Rectal smooth muscle tissue (tissue), 1 donor: Measurements from ENCODE around the gene GOLGA6L7.
"Not testable (repeated sequence)": the region's sequence is repeated elsewhere in the genome, so short reads cannot be mapped to it uniquely, and the experiment has no call there.

Source experiments
- H3K27ac ChIP-seq: one replicate; pipeline ENCODE4 v1.7.0; 2013; ENCODE audit warnings: low read depth, low read length, inconsistent platforms
- H3K27me3 ChIP-seq: one replicate; pipeline ENCODE4 v1.7.0; 2013; ENCODE audit warnings: low read length; ENCODE audit not compliant: control insufficient read depth, insufficient read depth
- H3K36me3 ChIP-seq: one replicate; pipeline ENCODE4 v1.7.0; 2013; ENCODE audit warnings: low read length; ENCODE audit not compliant: control insufficient read depth, insufficient read depth
- H3K4me1 ChIP-seq: one replicate; pipeline ENCODE4 v1.7.0; 2013; ENCODE audit warnings: low read length; ENCODE audit not compliant: control insufficient read depth, insufficient read depth
- H3K4me3 ChIP-seq: one replicate; pipeline ENCODE4 v1.7.0; 2013; ENCODE audit warnings: low read length
- H3K9ac ChIP-seq: one replicate; pipeline ENCODE4 v1.7.0; 2013; ENCODE audit warnings: low read length

The GOLGA6L7 gene

GRCh38 chr15:28819019-28819929 lies 29.2 kb downstream of the GOLGA6L7 start:
- not testable (repeated sequence) for H3K9ac ChIP-seq, H3K4me3 ChIP-seq, H3K4me1 ChIP-seq, H3K36me3 ChIP-seq, H3K27me3 ChIP-seq, H3K27ac ChIP-seq

DNA sequence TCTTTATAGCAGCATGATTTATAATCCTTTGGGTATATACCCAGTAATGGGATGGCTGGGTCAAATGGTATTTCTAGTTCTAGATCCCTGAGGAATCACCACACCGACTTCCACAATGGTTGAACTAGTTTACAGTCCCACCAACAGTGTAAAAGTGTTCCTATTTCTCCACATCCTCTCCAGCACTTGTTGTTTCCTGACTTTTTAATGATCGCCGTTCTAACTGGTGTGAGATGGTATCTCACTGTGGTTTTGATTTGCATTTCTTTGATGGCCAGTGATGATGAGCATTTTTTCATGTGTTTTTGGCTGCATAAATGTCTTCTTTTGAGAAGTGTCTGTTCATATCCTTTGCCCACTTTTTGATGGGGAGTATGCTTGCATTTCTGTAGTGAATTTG lies 30.3 kb downstream of the GOLGA6L7 start:
- H3K27me3 ChIP-seq, H3K4me3 ChIP-seq, H3K27ac ChIP-seq, H3K36me3 ChIP-seq, H3K9ac ChIP-seq, H3K4me1 ChIP-seq: not testable (repeated sequence)

DNA sequence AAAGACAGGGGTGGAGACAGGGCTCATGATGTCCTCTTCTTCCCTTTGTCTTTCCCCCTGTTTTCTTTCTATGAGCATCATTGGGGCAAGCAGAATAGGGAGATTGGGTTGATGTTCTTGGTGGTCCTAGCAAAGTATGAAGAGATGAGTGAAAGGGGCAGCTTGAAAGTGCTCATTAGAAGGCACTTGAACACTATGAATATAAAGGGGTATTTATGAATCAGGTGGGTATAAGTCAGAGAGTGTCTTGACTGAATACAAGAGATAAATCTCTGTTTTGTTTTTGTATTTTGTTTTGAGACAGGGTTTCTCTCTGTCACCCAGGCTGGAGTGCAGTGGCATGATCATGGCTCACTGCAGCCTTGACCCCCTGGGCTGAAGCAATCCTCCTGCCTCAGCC lies 34.4 kb downstream of the GOLGA6L7 start:
- not testable (repeated sequence) for H3K27ac ChIP-seq, H3K4me1 ChIP-seq, H3K36me3 ChIP-seq, H3K4me3 ChIP-seq, H3K9ac ChIP-seq, H3K27me3 ChIP-seq

- H3K36me3 ChIP-seq, H3K27me3 ChIP-seq, H3K27ac ChIP-seq, H3K4me1 ChIP-seq, H3K4me3 ChIP-seq, H3K9ac ChIP-seq: not testable (repeated sequence)
Measured at GRCh38 chr15:28813392-28813791, 35.1 kb downstream of the GOLGA6L7 start.

DNA sequence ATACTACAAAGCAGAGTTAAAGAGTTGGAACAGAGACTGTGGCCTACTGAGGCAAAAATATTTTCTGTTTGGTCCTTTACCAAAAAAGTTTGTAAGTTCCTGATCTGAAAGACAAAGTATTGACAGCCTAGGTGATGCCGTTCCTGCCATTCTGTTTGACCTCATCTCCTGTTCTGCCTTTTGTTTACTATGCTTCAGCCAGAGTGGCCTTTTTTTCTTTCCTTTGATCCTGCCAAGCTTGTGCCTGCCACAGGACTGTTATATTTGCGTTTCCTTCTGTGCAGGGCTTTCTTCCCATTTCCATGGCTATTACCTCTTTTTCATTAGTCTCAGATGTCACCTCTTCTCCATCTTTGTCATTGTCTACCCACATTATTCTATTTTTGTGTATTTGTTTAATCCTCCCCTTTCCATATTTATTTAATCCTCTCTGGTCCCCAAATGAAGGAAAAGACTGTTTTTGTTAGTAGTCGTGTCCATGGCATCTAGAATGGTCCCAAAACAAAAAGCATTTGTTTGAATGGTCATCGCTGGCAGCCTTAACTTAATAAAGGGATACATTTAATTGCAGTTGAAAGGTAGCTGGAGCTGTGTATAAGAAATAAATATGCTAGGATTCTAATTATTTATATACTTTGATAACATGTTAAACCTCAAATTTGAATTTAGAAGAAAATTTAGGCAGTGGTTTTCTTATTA lies 36.4 kb downstream of the GOLGA6L7 start:
- H3K27me3 ChIP-seq, H3K9ac ChIP-seq, H3K4me1 ChIP-seq, H3K36me3 ChIP-seq, H3K27ac ChIP-seq, H3K4me3 ChIP-seq: not testable (repeated sequence)

DNA sequence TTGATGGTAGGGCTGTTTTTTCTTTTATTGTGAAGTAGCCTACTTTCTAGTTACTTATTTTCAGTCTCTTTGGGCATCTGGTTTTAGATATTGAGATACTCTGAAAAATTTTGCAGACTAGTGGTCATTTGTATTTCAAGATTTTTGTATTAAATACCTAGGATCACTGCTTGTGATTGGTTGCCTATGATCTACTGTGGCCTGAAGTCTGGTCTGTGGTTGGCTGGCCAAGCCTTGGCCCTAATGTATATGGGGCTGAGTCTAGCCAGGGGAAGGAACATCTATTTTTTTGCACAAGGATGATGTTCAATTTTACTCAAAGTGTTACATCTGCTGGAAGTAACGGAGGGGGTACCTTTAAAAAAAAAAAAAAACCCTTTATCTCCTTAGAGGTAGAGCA lies 38.0 kb downstream of the GOLGA6L7 start:
- not testable (repeated sequence) for H3K27me3 ChIP-seq, H3K27ac ChIP-seq, H3K4me3 ChIP-seq, H3K9ac ChIP-seq, H3K4me1 ChIP-seq, H3K36me3 ChIP-seq

DNA sequence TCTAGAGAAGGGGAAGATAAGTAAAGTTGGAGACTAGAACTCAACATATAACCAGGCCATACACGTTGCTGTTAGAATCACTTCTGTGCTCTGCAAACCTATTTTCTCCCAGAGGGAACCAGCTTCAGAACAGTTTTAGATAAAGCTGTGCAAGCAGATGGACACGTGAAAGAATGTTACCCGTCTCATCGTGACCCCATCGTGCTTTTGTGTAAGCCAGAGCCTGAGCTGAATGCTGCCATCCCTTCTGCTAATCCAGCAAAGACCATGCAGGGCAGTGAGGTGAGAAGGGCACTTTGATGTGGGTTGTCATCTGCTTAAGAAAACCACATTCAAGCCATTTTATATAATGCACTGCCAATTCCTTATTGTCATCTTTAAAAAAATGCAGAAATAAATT lies 40.3 kb downstream of the GOLGA6L7 start:
- not testable (repeated sequence) for H3K27ac ChIP-seq, H3K9ac ChIP-seq, H3K27me3 ChIP-seq, H3K4me1 ChIP-seq, H3K36me3 ChIP-seq, H3K4me3 ChIP-seq

DNA sequence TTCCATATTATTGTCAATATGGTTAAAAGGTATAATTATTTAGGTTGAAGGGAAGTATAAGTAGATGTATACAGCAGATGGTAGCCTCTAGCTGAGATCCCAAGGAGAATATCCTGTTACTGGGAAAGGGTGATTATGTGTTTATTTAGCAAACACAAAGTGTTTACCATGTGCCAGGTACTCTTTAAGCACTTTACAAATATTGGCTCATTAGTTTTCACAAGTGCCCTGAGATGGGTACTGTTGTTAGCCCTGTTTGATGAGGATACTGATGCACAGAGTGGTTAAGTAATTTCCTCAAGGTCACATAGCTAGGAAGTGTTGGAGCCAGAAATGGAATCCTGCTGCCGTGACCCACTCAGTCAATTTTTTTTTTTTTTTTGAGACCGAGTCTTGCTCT lies 48.1 kb downstream of the GOLGA6L7 start:
- H3K36me3 ChIP-seq, H3K27ac ChIP-seq, H3K9ac ChIP-seq, H3K27me3 ChIP-seq, H3K4me3 ChIP-seq, H3K4me1 ChIP-seq: not testable (repeated sequence)

GRCh38 chr15:28798234-28798633 lies 50.2 kb downstream of the GOLGA6L7 start:
- H3K27ac ChIP-seq, H3K27me3 ChIP-seq, H3K36me3 ChIP-seq, H3K9ac ChIP-seq, H3K4me3 ChIP-seq, H3K4me1 ChIP-seq: not testable (repeated sequence)

DNA sequence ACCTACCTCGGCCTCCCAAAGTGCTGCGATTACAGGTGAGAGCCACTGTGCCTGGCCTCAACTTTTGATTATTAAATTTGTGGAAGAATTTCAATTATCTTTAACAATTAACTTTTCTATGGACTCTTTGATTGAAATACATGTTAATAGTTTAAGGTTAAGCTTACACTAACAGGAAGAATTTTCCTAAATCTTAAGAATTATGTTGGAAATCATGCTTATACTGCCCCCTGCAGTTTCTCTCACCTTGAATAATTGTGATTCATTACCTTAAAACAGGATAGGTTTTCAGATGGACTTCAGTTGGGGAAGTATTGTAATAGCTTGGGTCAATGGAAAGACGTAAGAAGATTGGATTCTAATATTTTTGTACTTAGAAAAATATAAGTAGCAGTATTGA lies 54.2 kb downstream of the GOLGA6L7 start:
- H3K9ac ChIP-seq, H3K27me3 ChIP-seq, H3K36me3 ChIP-seq, H3K4me3 ChIP-seq, H3K27ac ChIP-seq, H3K4me1 ChIP-seq: not testable (repeated sequence)
